ENCODE measurements around the gene RNU7-1. TPM values are rescaled to one million over a fixed set of nuclear protein-coding genes. Genes with fewer than 3 reads are reported as not detected.

The RNU7-1 gene
- total and polyA plus RNA-seq, 10 of the 15 experiments (the other 5 are each of a cell fraction or from before 2014, with no cell fraction given) = not detected

DNA sequence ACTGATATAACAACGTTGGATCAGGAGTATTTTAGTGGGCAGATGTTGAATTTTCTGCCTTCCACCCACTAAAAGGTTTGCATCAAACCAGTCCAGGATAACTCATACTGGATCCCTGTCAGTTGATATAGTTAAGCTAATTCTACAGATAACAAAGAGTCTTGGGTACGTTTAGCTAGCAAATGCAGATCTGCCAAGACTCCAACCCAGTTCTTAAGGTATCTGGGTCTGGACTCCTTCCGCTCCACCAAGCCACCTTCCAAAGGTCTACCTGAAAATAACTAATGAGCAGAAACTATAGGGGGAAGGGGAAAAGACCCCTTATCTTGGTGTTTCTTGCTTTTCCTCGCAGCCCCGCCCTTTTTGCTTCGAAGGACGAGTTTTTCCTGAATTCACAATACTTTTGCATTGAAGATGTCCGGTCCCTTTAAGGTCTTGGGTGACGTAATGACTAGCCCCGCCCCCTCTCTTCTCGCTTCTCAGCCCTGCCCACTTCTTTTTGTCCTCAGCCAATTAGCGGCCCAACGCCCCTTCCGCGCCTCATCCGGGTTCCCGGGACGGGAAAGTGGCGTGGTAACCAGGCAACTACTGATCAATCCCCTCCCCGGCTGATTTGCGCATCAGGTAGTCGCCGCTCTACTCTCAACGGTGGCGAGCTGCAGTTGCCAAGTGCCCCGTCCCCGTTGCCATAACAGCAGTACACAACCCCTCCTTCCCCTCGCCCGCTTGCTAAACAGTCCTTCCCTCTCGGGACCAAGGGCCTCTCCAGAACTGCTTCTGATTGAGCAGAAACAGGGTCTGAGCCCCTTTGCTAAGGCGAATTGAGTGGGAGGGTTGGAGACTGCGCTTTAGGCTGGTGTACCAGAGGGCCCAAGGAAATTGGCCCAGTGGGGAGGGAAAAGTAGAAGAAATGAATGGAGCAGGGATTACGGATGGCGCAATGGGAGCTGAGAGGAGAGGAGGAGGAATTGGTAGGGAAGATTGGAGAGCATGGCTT is 39.0 kb upstream of the RNU7-1 start, which contains the start of gene LRRC23:
Gene LRRC23 (plus strand): TSS at position 543 of the 997 bp plus-strand sequence. CDS start 812 bp downstream, outside the sequence.
- peaks cover 7% of the 10 kb centered on the region; the same call in 1 of the 2 replicates for H3K4me1 ChIP-seq (ENCODE audit: control insufficient read depth, insufficient read depth, low read length)
- H3K36me3 ChIP-seq (ENCODE audit: control insufficient read depth in 2 of 2, insufficient read depth in 2 of 2, low read length in 1 of 2) = no peaks in the 10 kb centered on the region
- H2AFZ ChIP-seq (ENCODE audit: control insufficient read depth, low read depth, low read length) = peak within 1 kb of the TSS; percentile 84
- peak; percentile 100 for FAIRE-seq
- no peaks in the 10 kb centered on the region for H3K9me3 ChIP-seq (replicated peaks; ENCODE audit: control insufficient read depth, insufficient read depth, low read length)
- POLR2A ChIA-PET = interaction anchor here (0.5 to 4.3 kb wide), 12 partner anchors 10 to 47 kb away, joined by 3 to 18 read pairs (median 4); partner anchors contain the start of genes C12orf57, ENO2, RNU7-1 and SPSB2
- H3K4me3 ChIP-seq = peak within 1 kb of the TSS; percentile 93
- no peaks in the 10 kb centered on the region for H3K79me2 ChIP-seq (ENCODE audit: control insufficient read depth, insufficient read depth, low read length)
- H4K20me1 ChIP-seq (ENCODE audit: control insufficient read depth, insufficient read depth) = no peaks in the 10 kb centered on the region
- SMC1A ChIA-PET (ENCODE audit: uncharacterized antibody, unreplicated experiment) = interaction anchor here (0.7 kb wide), 1 partner anchor 29 kb away, joined by 3 read pairs; no protein-coding TSS in a partner anchor
- intact Hi-C loops (cut with micrococcal nuclease; ENCODE audit: unreplicated experiment) (loop anchor here (1.0 kb wide), 1 partner anchor 13 kb away; no protein-coding TSS in a partner anchor), in situ Hi-C loops (cut with MboI) (no loop called here)
- CTCF ChIA-PET = interaction anchor here (0.7 to 4.5 kb wide), 6 partner anchors 11 to 36 kb away, joined by 3 to 21 read pairs (median 8); partner anchors contain the start of gene SPSB2
- RAD21 ChIA-PET (ENCODE audit: unreplicated experiment) = interaction anchor here (1.8 kb wide), 1 partner anchor 32 kb away, joined by 7 read pairs; the partner anchor contains the start of gene SPSB2
- H3K27me3 ChIP-seq (replicated peaks in 1 of 2; ENCODE audit: control insufficient read depth in 2 of 2, insufficient read depth in 2 of 2, low read length in 1 of 2) = no peaks in the 10 kb centered on the region
- H3K9ac ChIP-seq (ENCODE audit: control insufficient read depth, insufficient read depth, low read length) = peak within 1 kb of the TSS; percentile 50
- no peak within 1 kb of the TSS for H3K27ac ChIP-seq (ENCODE audit: control insufficient read depth, insufficient read depth)
- BruUV-seq (replicated peaks) = no TSS peak
- peak; percentile 99 for ATAC-seq
- DNase-seq (ENCODE audit: low read depth, low spot score) = peak; percentile 87
- 11% methylated on average over 34 of the region's 34 CpGs for WGBS (ENCODE audit: insufficient coverage, insufficient replicate concordance, low lambda C conversion rate, missing lambda C conversion rate)
- peak within 1 kb of the TSS; percentile 83 for H3K4me2 ChIP-seq (ENCODE audit: control insufficient read depth, insufficient read depth)
- TF ChIP-seq, protein P1, sequence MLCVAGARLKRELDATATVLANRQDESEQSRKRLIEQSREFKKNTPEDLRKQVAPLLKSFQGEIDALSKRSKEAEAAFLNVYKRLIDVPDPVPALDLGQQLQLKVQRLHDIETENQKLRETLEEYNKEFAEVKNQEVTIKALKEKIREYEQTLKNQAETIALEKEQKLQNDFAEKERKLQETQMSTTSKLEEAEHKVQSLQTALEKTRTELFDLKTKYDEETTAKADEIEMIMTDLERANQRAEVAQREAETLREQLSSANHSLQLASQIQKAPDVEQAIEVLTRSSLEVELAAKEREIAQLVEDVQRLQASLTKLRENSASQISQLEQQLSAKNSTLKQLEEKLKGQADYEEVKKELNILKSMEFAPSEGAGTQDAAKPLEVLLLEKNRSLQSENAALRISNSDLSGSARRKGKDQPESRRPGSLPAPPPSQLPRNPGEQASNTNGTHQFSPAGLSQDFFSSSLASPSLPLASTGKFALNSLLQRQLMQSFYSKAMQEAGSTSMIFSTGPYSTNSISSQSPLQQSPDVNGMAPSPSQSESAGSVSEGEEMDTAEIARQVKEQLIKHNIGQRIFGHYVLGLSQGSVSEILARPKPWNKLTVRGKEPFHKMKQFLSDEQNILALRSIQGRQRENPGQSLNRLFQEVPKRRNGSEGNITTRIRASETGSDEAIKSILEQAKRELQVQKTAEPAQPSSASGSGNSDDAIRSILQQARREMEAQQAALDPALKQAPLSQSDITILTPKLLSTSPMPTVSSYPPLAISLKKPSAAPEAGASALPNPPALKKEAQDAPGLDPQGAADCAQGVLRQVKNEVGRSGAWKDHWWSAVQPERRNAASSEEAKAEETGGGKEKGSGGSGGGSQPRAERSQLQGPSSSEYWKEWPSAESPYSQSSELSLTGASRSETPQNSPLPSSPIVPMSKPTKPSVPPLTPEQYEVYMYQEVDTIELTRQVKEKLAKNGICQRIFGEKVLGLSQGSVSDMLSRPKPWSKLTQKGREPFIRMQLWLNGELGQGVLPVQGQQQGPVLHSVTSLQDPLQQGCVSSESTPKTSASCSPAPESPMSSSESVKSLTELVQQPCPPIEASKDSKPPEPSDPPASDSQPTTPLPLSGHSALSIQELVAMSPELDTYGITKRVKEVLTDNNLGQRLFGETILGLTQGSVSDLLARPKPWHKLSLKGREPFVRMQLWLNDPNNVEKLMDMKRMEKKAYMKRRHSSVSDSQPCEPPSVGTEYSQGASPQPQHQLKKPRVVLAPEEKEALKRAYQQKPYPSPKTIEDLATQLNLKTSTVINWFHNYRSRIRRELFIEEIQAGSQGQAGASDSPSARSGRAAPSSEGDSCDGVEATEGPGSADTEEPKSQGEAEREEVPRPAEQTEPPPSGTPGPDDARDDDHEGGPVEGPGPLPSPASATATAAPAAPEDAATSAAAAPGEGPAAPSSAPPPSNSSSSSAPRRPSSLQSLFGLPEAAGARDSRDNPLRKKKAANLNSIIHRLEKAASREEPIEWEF (IDR thresholded peaks at IDR 0.05; ENCODE audit: insufficient replicate concordance, low read depth, low read length) = no peak
- TF ChIP-seq MTA2 (IDR thresholded peaks at IDR 0.05; ENCODE audit: low read depth) (no peak), NFXL1 (IDR thresholded peaks at IDR 0.05; ENCODE audit: borderline replicate concordance) (no peak), SRF (IDR thresholded peaks at IDR 0.05; ENCODE audit: low read depth in 2 of 2, low read length in 2 of 2) (0 out of 4 replicates have a peak, but pooled peaks of 1 of the 2 experiments have one; percentile 2), HDGF (IDR thresholded peaks at IDR 0.05) (peak; percentile 74), CREB1 (IDR thresholded peaks at IDR 0.05; ENCODE audit: low read depth) (peak; percentile 79), EED (IDR thresholded peaks at IDR 0.05; ENCODE audit: low read depth) (no peak), POLR2A (IDR thresholded peaks at IDR 0.05; ENCODE audit: low read depth, low read length) (peak; percentile 73), KAT2A (conservative IDR thresholded peaks at IDR 0.05; ENCODE audit: control insufficient read depth, low read depth, low read length) (no peak)
- TF ChIP-seq, protein P2, sequence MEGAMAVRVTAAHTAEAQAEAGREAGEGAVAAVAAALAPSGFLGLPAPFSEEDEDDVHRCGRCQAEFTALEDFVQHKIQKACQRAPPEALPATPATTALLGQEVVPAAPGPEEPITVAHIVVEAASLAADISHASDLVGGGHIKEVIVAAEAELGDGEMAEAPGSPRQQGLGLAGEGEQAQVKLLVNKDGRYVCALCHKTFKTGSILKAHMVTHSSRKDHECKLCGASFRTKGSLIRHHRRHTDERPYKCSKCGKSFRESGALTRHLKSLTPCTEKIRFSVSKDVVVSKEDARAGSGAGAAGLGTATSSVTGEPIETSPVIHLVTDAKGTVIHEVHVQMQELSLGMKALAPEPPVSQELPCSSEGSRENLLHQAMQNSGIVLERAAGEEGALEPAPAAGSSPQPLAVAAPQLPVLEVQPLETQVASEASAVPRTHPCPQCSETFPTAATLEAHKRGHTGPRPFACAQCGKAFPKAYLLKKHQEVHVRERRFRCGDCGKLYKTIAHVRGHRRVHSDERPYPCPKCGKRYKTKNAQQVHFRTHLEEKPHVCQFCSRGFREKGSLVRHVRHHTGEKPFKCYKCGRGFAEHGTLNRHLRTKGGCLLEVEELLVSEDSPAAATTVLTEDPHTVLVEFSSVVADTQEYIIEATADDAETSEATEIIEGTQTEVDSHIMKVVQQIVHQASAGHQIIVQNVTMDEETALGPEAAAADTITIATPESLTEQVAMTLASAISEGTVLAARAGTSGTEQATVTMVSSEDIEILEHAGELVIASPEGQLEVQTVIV (IDR thresholded peaks at IDR 0.05; ENCODE audit: borderline replicate concordance, partially characterized antibody) = peak; percentile 20
- TF ChIP-seq, protein P3, sequence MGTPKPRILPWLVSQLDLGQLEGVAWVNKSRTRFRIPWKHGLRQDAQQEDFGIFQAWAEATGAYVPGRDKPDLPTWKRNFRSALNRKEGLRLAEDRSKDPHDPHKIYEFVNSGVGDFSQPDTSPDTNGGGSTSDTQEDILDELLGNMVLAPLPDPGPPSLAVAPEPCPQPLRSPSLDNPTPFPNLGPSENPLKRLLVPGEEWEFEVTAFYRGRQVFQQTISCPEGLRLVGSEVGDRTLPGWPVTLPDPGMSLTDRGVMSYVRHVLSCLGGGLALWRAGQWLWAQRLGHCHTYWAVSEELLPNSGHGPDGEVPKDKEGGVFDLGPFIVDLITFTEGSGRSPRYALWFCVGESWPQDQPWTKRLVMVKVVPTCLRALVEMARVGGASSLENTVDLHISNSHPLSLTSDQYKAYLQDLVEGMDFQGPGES (IDR thresholded peaks at IDR 0.05) = no peak

Data from GM12878 (cell line).